Fibroblast of mammary gland (primary cell): Measurements from ENCODE around the gene HAPLN3.
"Not testable (repeated sequence)": the region's sequence is repeated elsewhere in the genome, so short reads cannot be mapped to it uniquely, and the experiment has no call there.

Experiments
- DNase-seq: peaks from one replicate; pipeline ENCODE4 v3.0.0-alpha.2; 2010; ENCODE audit warnings: low read depth
- H3K4me3 ChIP-seq: 2 replicates; pipeline ENCODE4 v1.5.1; 2011; ENCODE audit warnings: low read depth, mild to moderate bottlenecking, low read length, moderate library complexity; ENCODE audit not compliant: control insufficient read depth
- TF ChIP-seq, protein P1 (sequence below): conservative IDR thresholded peaks from 2 replicates; pipeline ENCODE4 v1.5.1; 2011; ENCODE audit warnings: low read depth, low read length, inconsistent platforms; ENCODE audit not compliant: control insufficient read depth, insufficient read depth

Gene HAPLN3, protein sequence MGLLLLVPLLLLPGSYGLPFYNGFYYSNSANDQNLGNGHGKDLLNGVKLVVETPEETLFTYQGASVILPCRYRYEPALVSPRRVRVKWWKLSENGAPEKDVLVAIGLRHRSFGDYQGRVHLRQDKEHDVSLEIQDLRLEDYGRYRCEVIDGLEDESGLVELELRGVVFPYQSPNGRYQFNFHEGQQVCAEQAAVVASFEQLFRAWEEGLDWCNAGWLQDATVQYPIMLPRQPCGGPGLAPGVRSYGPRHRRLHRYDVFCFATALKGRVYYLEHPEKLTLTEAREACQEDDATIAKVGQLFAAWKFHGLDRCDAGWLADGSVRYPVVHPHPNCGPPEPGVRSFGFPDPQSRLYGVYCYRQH

DNA sequence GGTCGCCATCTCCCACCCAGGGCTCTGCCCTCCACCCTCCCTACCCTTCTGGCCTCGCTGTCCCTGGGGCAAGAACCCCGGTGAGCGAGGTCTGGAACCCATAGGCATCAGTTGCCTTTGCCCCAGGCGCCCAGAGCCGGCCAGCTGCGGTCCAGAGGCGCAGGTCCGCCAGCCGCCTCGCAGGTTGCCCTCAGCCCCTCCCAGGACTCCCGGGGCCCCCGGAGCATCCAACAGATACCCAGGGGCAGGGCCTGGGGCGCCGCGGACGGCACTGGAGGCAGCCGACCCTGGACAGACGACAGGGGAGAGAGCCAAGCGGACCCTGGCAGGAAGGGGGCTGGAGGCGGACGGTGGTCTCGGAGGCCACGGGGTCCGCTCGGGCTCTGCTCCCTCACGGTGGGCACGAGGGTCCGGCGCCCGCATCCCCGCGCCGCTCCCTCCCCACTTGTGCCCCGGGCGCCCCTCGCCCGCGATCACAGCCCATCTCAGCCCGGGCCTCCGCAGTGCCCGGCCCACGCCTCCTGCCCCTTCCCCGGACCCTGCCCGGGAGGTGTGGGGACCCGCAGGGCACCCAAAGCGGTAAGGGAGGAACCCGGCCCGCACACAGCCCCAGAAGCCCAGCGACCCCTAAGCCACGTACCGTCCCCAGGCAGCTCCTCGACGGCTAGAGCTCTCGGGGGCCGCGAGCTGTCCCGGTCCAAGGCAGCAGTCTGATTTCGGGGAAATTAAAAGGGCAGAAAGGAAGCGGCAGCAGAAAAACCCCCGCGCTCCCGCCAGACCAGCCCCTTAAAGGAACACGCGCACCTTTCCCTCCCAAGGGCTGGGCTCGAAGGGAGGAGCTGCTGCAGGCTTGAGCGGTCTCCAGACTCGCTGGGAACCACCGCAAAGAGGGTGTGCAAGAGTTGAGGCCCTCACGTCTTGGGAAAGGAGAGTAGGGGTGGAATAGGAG lies at the start of gene HAPLN3:
Gene HAPLN3 (minus strand): TSS at position 726 of the 949 bp plus-strand sequence. CDS start 8,246 bp downstream, outside the sequence.
- peak within 1 kb of the TSS; percentile 37 for H3K4me3 ChIP-seq
- DNase-seq, result peak; percentile 36
- TF ChIP-seq, protein P1, sequence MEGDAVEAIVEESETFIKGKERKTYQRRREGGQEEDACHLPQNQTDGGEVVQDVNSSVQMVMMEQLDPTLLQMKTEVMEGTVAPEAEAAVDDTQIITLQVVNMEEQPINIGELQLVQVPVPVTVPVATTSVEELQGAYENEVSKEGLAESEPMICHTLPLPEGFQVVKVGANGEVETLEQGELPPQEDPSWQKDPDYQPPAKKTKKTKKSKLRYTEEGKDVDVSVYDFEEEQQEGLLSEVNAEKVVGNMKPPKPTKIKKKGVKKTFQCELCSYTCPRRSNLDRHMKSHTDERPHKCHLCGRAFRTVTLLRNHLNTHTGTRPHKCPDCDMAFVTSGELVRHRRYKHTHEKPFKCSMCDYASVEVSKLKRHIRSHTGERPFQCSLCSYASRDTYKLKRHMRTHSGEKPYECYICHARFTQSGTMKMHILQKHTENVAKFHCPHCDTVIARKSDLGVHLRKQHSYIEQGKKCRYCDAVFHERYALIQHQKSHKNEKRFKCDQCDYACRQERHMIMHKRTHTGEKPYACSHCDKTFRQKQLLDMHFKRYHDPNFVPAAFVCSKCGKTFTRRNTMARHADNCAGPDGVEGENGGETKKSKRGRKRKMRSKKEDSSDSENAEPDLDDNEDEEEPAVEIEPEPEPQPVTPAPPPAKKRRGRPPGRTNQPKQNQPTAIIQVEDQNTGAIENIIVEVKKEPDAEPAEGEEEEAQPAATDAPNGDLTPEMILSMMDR, result no peak

DNA sequence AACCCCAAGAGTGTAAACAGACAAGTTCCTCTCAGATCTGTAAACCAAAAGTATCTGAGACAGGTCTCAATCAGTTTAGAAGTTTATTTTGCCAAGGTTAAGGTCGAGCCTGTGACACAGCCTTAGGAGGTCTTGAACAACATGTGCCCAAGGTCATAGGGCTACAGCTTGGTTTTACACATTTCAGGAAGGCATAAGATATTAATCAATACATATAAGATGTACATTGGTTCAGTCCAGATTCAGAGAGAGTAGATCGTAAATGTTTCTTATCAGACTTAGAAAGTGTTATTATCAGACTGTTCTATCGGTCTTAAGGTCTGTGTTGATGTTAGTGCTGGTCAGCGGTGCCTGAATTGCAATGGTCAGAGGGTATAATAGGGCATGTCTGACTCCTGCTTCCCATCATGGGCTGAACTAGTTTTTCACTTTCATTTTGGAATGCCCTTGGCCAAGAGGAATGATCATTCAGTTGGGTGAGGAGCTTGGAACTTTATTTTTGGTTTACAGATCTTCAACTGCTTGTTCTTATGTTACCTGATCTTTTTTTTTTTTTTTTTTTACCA lies 44.8 kb upstream of the HAPLN3 start:
- DNase-seq, result no peak
- no peak overlapping the region for H3K4me3 ChIP-seq
- TF ChIP-seq, protein P1, result no peak

DNA sequence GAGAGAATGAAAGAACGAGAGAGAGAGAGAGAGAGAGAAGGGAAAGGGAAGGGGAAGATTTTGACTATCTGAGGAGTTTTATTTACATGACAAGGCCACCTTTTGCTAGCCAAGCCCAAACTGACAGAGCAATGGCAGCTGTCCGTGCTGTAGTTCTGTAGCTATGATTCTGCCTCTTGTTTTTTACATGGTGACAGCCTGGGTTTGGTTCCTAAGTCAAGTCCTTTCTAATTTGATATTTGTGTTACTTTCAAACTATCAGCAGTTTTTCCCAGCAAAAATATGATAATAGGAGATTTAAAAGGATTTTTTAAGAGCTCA lies 44.1 kb upstream of the HAPLN3 start:
- no peak for DNase-seq
- TF ChIP-seq, protein P1, result no peak
- no peak overlapping the region for H3K4me3 ChIP-seq

DNA sequence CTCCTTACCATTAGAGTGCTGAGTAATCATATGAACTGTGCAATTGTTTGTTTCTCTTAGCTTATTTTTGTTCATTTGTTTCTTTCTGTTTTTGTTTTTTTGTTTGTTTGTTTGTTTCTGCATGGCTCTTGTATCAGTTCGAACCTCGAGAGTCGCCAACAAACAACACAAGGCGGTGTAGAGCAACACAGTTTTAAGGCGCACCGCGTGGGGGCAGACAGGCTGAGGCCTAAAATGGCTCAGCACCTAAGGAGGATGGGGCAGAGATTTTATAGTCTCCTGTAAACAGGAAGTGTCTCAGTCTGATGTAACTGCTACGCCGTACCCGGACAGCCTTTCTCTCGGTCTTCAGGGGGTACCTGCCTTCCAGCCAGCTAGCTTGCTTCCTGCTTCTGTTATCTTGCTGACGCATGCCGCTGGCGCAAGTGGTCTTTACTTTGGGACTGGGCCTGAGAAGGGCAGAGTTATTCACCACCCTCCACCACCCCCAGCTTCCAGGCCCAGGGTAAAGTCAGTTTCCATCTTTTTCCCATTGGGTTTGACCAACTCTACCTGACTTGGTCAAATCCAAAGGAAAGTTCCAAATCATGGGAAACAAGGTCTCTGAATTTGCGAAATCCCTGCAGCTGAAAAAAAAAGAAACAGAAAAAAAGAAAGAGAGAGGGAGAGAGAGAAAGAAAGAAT lies 43.6 kb upstream of the HAPLN3 start:
- TF ChIP-seq, protein P1, result no peak
- DNase-seq, result no peak
- no peak overlapping the region for H3K4me3 ChIP-seq

DNA sequence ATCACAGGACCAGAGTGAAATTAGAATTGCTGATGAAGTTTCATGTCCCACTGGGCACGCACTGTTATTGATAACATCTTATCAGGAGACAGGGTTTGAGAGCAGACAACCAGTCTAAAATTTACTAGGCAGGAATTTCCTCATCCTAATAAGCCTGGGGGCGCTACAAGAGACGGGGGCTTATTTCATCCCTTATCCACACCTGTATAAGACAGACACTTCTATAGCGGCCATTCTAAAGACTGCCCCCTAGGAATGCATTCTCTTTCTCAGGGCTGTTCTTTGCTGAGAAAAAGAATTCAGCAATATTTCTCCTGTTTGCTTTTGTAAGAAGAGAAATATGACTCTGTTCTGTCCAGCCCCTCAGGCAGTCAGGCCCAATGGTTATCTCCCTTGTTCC lies 39.1 kb upstream of the HAPLN3 start:
- not testable (repeated sequence) for H3K4me3 ChIP-seq, DNase-seq

DNA sequence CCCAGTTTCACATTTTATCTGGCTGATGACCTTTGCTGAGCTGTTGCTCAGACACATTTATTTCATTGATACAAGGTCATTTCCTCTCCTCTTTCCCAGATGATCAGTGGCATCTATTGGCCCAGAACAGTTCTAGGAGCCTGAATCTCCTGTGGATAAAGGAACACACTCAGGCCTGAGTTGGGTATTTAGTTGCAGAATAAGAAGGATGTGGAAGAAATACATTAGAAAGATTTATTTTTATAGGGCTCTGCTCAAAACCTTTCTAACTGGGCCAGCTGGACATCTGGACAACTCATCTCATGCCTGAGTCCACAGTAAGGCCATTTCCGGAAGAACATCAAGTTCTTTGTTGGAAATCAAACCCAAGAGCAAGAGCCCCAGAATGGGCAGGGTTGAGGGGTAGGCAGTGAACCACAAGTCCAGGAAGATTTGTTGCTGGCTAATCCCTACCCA lies 37.6 kb upstream of the HAPLN3 start:
- TF ChIP-seq, protein P1, result no peak
- no peak overlapping the region for H3K4me3 ChIP-seq
- peak; percentile 60 for DNase-seq
